NCI-H748 treated with DMSO at 0.1 percent for 48 hours (cell line): Measurements from ENCODE around the gene PHF23.
"Not testable (repeated sequence)": the region's sequence is repeated elsewhere in the genome, so short reads cannot be mapped to it uniquely, and the experiment has no call there.

Source experiments
- DNase-seq: peaks from one replicate; lab custom pipeline; 2025; lab: John Stamatoyannopoulos, UW

Gene PHF23

GRCh38 chr17:7258731-7259554 is 19.7 kb upstream of the PHF23 start:
- DNase-seq = no peak

GRCh38 chr17:7256766-7257456 is 17.7 kb upstream of the PHF23 start:
- no peak for DNase-seq

GRCh38 chr17:7254511-7254910 is 15.3 kb upstream of the PHF23 start:
- no peak for DNase-seq

- no peak for DNase-seq
These were observed 13.8 kb upstream of the PHF23 start for GRCh38 chr17:7253082-7253481.

GRCh38 chr17:7252176-7253043 is 13.2 kb upstream of the PHF23 start, which contains the start of gene ELP5:
TSS of gene ELP5 (plus strand) at chr17:7252215. CDS start at chr17:7252551, 336 bp downstream.
- peak; percentile 95 for DNase-seq

- peak; percentile 100 for DNase-seq
These were observed 12.5 kb upstream of the PHF23 start, which contains the start of gene CTDNEP1 for GRCh38 chr17:7251661-7252175. TSS of gene CTDNEP1 (minus strand) at chr17:7251734. CDS start at chr17:7251296, 438 bp downstream.

GRCh38 chr17:7250695-7251627 is 11.7 kb upstream of the PHF23 start:
- DNase-seq = no peak

- no peak for DNase-seq
These were observed 10.6 kb upstream of the PHF23 start for GRCh38 chr17:7249830-7250229.

- no peak for DNase-seq
These were observed 10.0 kb upstream of the PHF23 start for GRCh38 chr17:7249214-7249613.

- no peak for DNase-seq
These were observed 9.5 kb upstream of the PHF23 start for GRCh38 chr17:7248796-7249195.

- no peak for DNase-seq
These were observed 7.5 kb upstream of the PHF23 start for GRCh38 chr17:7246779-7247178.

- DNase-seq = not testable (repeated sequence)
These were observed 4.6 kb upstream of the PHF23 start for GRCh38 chr17:7243838-7244237.

- no peak for DNase-seq
These were observed 4.1 kb upstream of the PHF23 start for GRCh38 chr17:7243453-7243729.

- peak; percentile 97 for DNase-seq
These were observed 3.6 kb upstream of the PHF23 start for GRCh38 chr17:7242717-7243452.

GRCh38 chr17:7241783-7242716 is 2.8 kb upstream of the PHF23 start, which contains the start of gene GABARAP:
TSS of gene GABARAP (minus strand) at chr17:7242449. CDS start at chr17:7242330, 119 bp downstream.
- DNase-seq = peak; percentile 91

- no peak for DNase-seq
These were observed 2.0 kb upstream of the PHF23 start for GRCh38 chr17:7241090-7241733.

GRCh38 chr17:7240375-7240774 is 1.1 kb upstream of the PHF23 start:
- no peak for DNase-seq

- no peak for DNase-seq
These were observed 702 bp downstream of the PHF23 start for GRCh38 chr17:7238420-7239090.
